ENCODE measurements around the gene ZNF92.
"Not testable (repeated sequence)": the region's sequence is repeated elsewhere in the genome, so short reads cannot be mapped to it uniquely, and the experiment has no call there.

Gene ZNF92

DNA sequence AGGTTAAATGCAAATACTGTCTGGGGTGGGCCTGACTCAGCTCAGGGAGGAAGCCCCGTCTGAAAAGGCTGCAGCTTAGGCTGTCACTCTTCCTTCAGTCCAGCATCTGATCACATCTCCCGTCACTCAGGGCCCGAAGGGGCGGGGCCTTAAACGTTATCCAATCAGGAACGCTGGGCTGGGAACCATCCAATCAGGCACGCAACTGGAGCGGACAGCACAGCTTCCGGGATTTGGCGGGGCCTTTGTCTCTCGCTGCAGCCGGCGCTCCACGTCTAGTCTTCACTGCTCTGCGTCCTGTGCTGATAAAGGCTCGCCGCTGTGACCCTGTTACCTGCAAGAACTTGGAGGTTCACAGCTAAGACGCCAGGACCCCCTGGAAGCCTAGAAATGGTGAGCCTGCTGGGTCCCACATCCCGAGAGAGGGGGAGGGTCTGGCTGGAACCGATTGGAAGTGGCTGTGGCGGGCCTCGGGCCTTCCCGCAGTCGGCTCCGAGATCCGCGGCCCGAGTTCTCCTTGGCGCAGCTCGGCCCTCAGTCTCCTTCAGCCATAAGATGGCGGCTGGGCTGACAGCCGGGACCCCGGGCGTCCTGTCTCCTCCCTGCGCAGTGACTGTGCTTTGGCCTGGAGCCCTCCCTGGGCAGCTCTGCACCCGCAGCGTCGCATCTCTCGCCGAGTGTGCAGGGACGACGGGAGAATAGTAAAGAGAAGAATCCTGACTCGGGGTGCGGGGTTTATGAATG lies at the start of gene ZNF92:
Gene ZNF92 (plus strand): TSS at position 248 of the 744 bp plus-strand sequence. CDS start 143 bp downstream, at position 391.
- peak; percentile 91 for DNase-seq (ENCODE audit: low read depth)

GRCh38 chr7:65325793-65326432 lies 47.7 kb upstream of the ZNF92 start:
- DNase-seq (ENCODE audit: low read depth): no peak

DNA sequence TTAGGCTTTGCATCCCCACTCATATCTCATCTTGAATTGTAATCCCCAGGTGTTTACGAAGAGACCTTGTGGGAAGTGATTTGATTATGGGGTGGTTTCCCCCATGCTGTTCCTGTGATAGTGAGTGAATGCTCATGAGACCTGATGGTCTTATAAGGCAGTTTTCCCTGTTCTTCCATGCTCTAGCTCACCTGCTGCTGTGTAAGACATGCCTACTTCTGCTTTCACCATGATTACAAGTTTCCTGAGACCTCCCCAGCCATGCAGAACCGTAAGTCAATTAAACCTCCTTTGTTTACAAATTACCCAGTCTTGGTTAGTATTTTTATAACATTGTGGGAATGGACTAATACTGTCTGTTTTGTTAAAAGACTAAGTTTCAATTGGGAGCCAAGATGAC lies 35.3 kb upstream of the ZNF92 start:
- no peak for DNase-seq (ENCODE audit: low read depth)

DNA sequence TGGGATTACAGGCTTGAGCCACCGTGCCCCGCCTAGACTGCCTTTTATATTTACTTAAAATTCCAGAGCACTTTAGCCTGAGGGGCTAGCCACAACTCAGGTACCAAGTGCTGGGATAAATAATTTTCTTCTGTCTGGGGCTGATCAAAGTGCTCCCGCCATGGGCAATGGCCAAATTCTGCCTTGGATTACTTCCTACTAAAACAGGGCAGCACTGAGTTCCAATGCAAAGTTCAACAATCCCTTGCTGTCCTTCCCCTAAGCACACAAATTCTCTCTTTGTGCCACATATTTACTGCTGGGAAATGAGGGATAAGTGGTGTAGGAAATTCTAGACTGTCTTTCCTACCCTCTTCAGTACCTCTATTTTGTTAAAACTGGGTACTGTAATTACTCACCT lies 34.4 kb upstream of the ZNF92 start:
- DNase-seq (ENCODE audit: low read depth): no peak

DNA sequence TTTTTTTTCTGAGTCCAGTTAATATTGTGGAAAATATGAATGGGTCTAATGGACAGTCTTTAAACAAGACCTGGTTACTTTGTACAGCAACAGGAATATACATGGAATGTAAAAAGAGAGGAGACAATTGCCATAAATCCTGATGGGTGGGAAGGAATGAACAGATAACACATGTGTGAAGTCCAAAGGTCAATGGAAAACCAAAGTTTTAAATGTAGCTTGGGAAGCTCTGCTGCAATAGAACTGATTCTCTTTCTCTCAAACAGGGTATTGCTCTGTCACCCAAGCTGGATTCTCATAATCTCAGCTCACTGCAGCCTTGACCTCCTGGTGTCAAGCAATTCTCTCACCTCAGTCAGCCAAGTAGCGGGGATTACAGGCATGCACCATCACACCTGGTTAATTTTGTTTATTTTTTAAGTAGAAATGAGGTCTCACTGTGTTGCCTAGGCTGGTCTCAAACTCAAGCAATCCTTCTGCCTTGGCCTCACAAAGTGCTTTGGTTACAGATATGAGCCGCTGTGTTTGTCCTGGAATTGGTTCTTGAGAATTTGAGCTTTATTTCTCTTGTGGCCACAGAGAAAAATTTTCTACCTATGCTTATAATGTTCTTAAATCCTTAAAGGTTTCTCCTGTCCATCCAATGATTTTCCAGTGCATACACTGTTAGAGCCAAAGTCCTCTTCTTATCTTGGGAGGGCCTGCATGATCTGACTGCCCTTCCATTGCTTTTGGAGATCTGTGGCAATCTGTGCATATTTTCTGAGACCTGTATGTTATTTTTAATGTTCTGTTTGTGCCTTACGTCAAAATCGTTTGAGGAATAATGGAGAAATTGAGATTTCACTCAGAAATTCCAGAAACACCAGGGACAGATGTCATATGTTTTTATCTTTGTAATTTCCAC lies 30.7 kb upstream of the ZNF92 start:
- no peak for DNase-seq (ENCODE audit: low read depth)

GRCh38 chr7:65344541-65344940 lies 29.1 kb upstream of the ZNF92 start:
- not testable (repeated sequence) for DNase-seq (ENCODE audit: low read depth)

- DNase-seq (ENCODE audit: low read depth): no peak
These were observed 19.4 kb upstream of the ZNF92 start for GRCh38 chr7:65354263-65354662.

DNA sequence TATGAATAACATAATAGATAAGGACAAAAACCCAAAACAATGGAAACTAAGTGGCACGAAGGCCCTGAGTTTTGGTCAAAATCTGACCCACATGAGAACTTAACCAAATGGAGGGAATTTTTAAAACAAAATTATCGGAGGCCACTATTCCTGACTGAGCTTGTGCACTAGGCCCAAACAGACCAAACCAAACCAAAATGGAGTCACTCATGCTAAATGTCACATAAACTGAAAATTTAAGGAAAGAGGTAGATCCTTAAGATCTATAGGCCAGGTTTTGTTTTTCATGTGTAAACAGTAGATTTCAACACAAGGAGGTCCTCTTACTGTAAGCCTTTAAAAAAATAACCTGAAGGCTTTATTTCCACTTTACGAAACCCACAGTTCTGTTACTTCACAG lies 3.8 kb upstream of the ZNF92 start:
- no peak for DNase-seq (ENCODE audit: low read depth)

GRCh38 chr7:65371468-65371867 lies 2.2 kb upstream of the ZNF92 start:
- DNase-seq (ENCODE audit: low read depth): no peak

GRCh38 chr7:65379318-65379717 lies 5.7 kb downstream of the ZNF92 start:
- no peak for DNase-seq (ENCODE audit: low read depth)

- DNase-seq (ENCODE audit: low read depth): no peak
These were observed 8.1 kb downstream of the ZNF92 start for GRCh38 chr7:65381742-65382141.

DNA sequence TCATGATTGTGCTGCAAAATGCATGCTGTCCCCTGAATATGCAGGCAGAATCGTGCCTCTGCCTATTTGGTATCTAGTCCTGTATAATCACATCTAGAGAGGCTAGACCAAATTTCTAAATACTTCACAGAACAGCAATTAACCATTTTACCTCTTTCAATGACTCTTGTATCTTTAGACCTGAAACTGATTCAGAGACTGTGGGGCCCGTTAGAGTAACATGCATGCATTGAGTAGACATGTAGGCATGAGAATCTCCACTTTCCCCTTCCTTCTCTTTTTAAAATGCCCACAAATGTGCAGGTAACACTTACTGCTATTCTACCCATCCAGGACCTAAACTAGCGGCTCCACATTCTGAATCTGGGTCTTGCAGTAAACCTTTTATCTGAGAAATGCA lies 8.8 kb downstream of the ZNF92 start:
- no peak for DNase-seq (ENCODE audit: low read depth)

DNA sequence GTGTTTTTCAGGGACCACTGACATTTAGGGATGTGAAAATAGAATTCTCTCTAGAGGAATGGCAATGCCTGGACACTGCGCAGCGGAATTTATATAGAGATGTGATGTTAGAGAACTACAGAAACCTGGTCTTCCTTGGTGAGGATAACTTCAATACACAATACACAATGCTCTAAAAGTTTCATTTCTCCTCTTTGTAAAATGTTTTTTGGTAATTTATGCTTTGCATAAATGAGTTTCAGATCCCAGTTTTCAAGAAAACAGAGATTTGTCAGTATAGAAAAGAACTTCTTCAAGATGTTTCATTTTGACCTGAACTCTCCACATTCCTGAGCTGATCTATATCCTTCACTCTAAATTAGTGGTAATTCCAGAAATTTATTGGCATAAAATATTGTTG lies 14.2 kb downstream of the ZNF92 start:
- DNase-seq (ENCODE audit: low read depth): no peak

- no peak for DNase-seq (ENCODE audit: low read depth)
These were observed 16.9 kb downstream of the ZNF92 start for GRCh38 chr7:65390588-65390987.

- no peak for DNase-seq (ENCODE audit: low read depth)
These were observed 24.1 kb downstream of the ZNF92 start for GRCh38 chr7:65397730-65398142.

GRCh38 chr7:65398671-65399070 lies 25.0 kb downstream of the ZNF92 start:
- not testable (repeated sequence) for DNase-seq (ENCODE audit: low read depth)

DNA sequence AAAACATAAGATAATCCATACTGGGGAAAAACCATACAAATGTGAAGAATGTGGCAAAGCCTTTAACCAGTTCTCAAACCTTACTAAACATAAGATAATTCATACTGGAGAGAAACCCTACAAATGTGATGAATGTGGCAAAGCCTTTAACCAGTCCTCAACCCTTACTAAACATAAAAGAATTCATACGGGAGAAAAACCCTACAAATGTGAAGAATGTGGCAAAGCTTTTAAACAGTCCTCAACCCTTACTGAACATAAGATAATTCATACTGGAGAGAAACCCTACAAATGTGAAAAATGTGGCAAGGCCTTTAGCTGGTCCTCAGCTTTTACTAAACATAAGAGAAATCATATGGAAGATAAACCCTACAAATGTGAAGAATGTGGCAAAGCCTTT lies 25.4 kb downstream of the ZNF92 start:
- not testable (repeated sequence) for DNase-seq (ENCODE audit: low read depth)

- no peak for DNase-seq (ENCODE audit: low read depth)
These were observed 30.4 kb downstream of the ZNF92 start for GRCh38 chr7:65404020-65404419.

GRCh38 chr7:65406706-65407105 lies 33.1 kb downstream of the ZNF92 start:
- not testable (repeated sequence) for DNase-seq (ENCODE audit: low read depth)

DNA sequence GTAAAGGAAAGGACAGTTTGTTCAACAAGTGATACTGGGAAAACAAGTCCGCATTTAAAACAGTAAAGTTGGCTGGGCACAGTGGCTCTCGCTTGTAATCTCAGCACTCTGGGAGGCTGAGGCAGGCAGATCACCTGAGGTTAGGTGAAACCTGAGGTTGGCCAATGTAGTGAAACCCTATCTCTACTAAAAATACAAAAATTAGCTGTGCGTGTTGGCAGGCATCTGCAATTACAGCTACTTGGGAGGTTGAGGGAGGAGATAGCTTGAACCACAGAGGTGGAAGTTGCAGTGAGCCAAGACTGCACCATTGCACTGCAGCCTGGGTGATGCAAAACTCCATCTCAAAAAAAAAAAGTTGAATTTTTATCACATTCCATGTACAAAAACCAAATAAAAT lies 35.7 kb downstream of the ZNF92 start:
- DNase-seq (ENCODE audit: low read depth): no peak

GRCh38 chr7:65411249-65411648 lies 37.6 kb downstream of the ZNF92 start:
- no peak for DNase-seq (ENCODE audit: low read depth)

- no peak for DNase-seq (ENCODE audit: low read depth)
These were observed 49.0 kb downstream of the ZNF92 start for GRCh38 chr7:65422670-65423069.

DNA sequence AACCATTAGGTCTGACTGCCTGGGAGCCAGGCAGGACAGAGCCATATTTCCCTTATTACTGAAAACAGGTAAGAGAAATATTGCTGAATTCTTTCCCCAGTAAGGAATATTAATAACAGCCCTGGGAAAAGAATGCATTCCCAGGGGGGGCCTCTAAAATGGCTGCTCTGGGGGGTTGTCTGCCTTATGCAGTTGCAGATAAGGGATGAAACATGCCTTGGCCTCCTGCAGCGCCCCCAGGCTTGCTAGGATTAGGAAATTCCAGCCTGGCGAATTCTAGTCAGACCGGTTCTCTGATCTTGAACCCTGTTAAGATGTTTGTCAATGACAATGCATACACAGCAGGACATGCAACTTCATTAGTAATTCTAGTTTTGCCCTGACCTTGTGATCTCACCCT lies 49.6 kb downstream of the ZNF92 start:
- DNase-seq (ENCODE audit: low read depth): not testable (repeated sequence)
